ENCODE data around the gene IFITM1. TPM values are rescaled to one million over a fixed set of nuclear protein-coding genes. Genes with fewer than 3 reads are reported as not detected.

Gene IFITM1
- total RNA-seq, 1 donor from 2014 or later = 21.2 TPM

GRCh38 chr11:295351-296170 lies 18.3 kb upstream of the IFITM1 start:
- Mint-ChIP-seq H3K27ac (no peak overlapping the region), H3K27me3 (no peaks in the 10 kb centered on the region), H3K4me3 (no peak overlapping the region), H3K36me3 (ENCODE audit: low read depth) (peaks cover 21% of the 10 kb centered on the region), H3K4me1 (peaks cover 2% of the 10 kb centered on the region), H3K9me3 (no peaks in the 10 kb centered on the region)
- CTCF ChIA-PET = no interaction called here
- TF ChIP-seq, protein P1, sequence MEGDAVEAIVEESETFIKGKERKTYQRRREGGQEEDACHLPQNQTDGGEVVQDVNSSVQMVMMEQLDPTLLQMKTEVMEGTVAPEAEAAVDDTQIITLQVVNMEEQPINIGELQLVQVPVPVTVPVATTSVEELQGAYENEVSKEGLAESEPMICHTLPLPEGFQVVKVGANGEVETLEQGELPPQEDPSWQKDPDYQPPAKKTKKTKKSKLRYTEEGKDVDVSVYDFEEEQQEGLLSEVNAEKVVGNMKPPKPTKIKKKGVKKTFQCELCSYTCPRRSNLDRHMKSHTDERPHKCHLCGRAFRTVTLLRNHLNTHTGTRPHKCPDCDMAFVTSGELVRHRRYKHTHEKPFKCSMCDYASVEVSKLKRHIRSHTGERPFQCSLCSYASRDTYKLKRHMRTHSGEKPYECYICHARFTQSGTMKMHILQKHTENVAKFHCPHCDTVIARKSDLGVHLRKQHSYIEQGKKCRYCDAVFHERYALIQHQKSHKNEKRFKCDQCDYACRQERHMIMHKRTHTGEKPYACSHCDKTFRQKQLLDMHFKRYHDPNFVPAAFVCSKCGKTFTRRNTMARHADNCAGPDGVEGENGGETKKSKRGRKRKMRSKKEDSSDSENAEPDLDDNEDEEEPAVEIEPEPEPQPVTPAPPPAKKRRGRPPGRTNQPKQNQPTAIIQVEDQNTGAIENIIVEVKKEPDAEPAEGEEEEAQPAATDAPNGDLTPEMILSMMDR (IDR thresholded peaks at IDR 0.05) = no peak
- intact Hi-C loops (cut with micrococcal nuclease) = no loop called here
- no peak for DNase-seq
- POLR2A ChIA-PET = interaction anchor here (1.7 kb wide), 1 partner anchor 28 kb away, joined by 5 read pairs; no protein-coding TSS in a partner anchor
- no peak for ATAC-seq (ENCODE audit: low read depth)

GRCh38 chr11:296171-297050 lies 17.4 kb upstream of the IFITM1 start:
- no peak overlapping the region for H3K4me3 Mint-ChIP-seq
- ChIA-PET CTCF (no interaction called here), POLR2A (no interaction called here)
- H3K27ac Mint-ChIP-seq = no peak overlapping the region
- H3K4me1 Mint-ChIP-seq = peaks cover 6% of the 10 kb centered on the region
- H3K36me3 Mint-ChIP-seq (ENCODE audit: low read depth) = peaks cover 17% of the 10 kb centered on the region
- ATAC-seq (ENCODE audit: low read depth) (no peak), DNase-seq (no peak)
- TF ChIP-seq, protein P1 (IDR thresholded peaks at IDR 0.05) = no peak
- H3K9me3 Mint-ChIP-seq = no peaks in the 10 kb centered on the region
- intact Hi-C loops (cut with micrococcal nuclease) = no loop called here
- H3K27me3 Mint-ChIP-seq = no peaks in the 10 kb centered on the region

DNA sequence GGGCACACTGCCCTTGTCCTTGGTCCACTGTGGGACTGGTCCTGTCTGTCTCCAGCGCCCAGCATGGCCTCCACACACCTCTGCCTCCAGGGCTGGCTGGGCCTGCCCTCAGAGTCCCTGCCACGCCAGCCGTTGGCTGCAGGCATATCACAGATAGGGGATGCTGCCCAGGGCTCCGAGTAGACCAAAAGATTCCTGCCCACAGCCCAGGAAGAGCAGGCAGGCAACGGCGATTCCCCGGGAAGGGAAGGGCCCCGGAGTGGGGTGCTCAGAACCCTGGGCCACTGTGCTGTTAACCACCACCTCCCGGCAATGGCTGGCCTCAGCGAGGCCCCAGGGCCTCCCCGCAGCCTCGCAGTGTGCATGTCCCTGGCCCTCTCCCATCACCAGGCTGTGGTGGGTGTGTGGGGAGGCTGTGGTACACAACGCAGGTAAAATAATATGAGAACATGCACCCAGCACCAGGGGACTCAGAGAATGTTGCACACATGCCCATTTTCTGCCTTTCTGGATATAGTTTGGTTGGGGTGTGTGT lies 16.7 kb upstream of the IFITM1 start:
- TF ChIP-seq, protein P1 (IDR thresholded peaks at IDR 0.05) = no peak
- intact Hi-C loops (cut with micrococcal nuclease) = no loop called here
- no peak overlapping the region for H3K27ac Mint-ChIP-seq
- no peak overlapping the region for H3K4me3 Mint-ChIP-seq
- H3K27me3 Mint-ChIP-seq = no peaks in the 10 kb centered on the region
- peaks cover 6% of the 10 kb centered on the region for H3K4me1 Mint-ChIP-seq
- no peaks in the 10 kb centered on the region for H3K9me3 Mint-ChIP-seq
- POLR2A ChIA-PET = no interaction called here
- H3K36me3 Mint-ChIP-seq (ENCODE audit: low read depth) = peaks cover 15% of the 10 kb centered on the region
- ATAC-seq (ENCODE audit: low read depth) = no peak
- CTCF ChIA-PET = no interaction called here
- no peak for DNase-seq

GRCh38 chr11:297586-298405 lies 16.0 kb upstream of the IFITM1 start:
- no peaks in the 10 kb centered on the region for H3K9me3 Mint-ChIP-seq
- POLR2A ChIA-PET = no interaction called here
- CTCF ChIA-PET = no interaction called here
- intact Hi-C loops (cut with micrococcal nuclease) = no loop called here
- no peak overlapping the region for H3K4me3 Mint-ChIP-seq
- peaks cover 11% of the 10 kb centered on the region for H3K4me1 Mint-ChIP-seq
- H3K27ac Mint-ChIP-seq = no peak overlapping the region
- H3K36me3 Mint-ChIP-seq (ENCODE audit: low read depth) = peaks cover 14% of the 10 kb centered on the region
- DNase-seq = peak; percentile 12
- no peak for ATAC-seq (ENCODE audit: low read depth)
- no peaks in the 10 kb centered on the region for H3K27me3 Mint-ChIP-seq
- TF ChIP-seq, protein P1 (IDR thresholded peaks at IDR 0.05) = no peak

Data from activated B cell treated with CpG ODN at 0.5 μM for 24 hours (primary cell).